GM12801 (cell line): ENCODE measurements around the gene DDRGK1.

Source experiments
- TF ChIP-seq, protein P1 (sequence below): IDR thresholded peaks from one replicate; pipeline ENCODE4 v1.5.1; 2011; ENCODE audit warnings: control low read depth; ENCODE audit not compliant: insufficient read length; ENCODE audit errors: extremely low read depth

DDRGK1 gene

DNA sequence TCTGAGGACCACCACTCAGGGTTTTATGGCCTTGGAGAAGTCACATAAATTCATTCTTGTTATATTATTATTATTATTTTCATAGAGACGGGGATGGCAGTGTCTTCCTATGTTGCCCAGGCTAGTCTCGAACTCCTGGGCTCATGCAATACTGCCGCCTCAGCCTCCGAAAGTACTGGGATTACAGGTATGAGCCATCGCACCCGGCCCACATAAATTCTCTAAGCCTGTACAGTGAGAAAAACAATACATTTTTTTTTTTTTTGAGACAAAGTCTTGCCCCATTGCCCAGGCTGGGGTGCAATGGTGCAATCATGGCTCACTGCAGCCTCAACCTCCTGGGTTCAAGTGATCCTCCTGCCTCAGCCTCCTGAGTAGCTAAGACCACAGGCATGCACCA lies 44.1 kb downstream of the DDRGK1 start:
- TF ChIP-seq, protein P1, sequence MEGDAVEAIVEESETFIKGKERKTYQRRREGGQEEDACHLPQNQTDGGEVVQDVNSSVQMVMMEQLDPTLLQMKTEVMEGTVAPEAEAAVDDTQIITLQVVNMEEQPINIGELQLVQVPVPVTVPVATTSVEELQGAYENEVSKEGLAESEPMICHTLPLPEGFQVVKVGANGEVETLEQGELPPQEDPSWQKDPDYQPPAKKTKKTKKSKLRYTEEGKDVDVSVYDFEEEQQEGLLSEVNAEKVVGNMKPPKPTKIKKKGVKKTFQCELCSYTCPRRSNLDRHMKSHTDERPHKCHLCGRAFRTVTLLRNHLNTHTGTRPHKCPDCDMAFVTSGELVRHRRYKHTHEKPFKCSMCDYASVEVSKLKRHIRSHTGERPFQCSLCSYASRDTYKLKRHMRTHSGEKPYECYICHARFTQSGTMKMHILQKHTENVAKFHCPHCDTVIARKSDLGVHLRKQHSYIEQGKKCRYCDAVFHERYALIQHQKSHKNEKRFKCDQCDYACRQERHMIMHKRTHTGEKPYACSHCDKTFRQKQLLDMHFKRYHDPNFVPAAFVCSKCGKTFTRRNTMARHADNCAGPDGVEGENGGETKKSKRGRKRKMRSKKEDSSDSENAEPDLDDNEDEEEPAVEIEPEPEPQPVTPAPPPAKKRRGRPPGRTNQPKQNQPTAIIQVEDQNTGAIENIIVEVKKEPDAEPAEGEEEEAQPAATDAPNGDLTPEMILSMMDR: no peak

DNA sequence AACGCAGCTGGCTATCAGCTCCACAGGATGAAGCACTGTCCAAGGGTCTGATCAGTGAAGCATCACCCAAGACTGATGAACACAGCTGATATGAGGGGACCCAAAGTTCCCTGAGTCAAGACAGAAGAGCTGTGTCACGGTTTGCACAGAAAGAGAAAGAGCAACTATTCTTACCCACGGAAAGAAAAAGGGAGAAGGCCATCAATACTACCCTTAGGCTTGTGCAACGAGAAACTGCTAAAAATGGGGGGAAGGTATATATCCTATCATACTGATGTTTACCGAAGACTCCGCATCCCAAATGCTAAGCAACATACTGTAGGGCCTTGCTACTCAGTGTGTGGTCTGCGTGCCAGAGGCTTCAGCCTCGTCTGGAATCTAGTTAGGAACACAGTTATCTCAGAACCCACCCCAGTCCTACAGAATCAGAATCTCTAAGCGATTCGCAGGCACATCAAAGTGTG lies 45.5 kb downstream of the DDRGK1 start:
- TF ChIP-seq, protein P1: no peak

GRCh38 chr20:3157817-3158216 lies 46.7 kb downstream of the DDRGK1 start:
- TF ChIP-seq, protein P1: no peak

DNA sequence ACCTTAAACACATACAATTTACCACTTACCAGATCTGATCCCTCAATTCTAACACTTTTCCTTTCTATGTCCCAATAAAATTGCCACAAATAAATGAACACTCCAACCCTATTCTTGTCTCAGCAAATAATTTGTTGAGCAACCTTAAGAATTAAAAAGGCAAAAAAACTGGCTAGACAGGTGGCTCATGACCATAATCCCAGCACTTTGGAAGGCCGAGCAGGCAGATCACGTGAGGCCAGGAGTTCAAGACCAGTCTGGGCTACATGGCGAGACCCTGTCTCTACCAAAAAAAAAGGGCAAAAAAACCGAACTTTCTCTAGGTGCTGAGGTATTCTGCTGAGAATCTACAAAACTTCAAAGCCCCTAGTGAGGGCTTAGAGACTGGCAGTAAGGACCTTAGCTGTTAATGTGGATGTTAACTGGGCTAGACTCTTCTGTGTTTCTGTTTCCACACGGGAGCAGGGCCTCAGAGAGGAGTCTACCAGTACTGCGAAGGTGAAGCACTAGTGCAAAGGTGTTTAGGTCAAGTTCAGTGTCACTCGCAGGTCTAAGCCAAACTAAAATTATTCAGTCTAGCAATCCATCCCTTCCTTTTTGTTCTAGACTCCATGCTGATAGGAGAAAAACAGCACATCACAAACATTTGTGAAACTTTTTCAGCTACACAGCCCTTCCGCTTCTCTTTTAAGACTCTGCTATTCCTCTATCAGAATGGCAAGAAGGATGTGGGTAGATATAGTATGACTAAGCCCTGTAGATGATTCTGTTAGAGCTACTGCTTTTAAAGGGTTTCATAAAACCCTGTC lies 47.5 kb downstream of the DDRGK1 start:
- TF ChIP-seq, protein P1: no peak

DNA sequence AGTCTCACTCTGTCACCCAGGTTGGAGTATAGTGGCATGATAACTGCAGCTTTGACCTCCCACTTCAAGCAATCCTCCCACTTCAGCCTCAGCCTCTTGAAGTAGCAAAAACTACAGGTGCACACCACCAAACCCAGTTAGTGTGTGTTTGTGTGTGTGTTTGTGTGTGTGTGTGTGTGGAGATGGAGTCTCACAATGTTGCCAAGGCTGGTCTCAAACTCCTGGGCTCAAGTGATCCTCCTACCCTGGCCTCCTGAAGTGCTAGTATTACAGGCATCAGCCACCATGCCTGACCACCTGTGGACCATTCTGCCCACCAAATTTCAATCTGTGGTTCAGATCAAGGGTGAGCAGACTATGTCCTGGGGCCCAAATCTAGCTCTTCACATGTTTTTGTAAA lies 53.6 kb downstream of the DDRGK1 start:
- TF ChIP-seq, protein P1: no peak

- TF ChIP-seq, protein P1: no peak
Measured at GRCh38 chr20:3146732-3147341, 57.6 kb downstream of the DDRGK1 start.

GRCh38 chr20:3141757-3142156 lies 62.7 kb downstream of the DDRGK1 start:
- TF ChIP-seq, protein P1: no peak
